Keratinocyte (primary cell): ENCODE results near the gene GPR137. TPM values are rescaled to one million over a fixed set of nuclear protein-coding genes. Genes with fewer than 3 reads are reported as not detected.
A peak's percentile ranks its signal among the peaks of the same experiment; 100 is the strongest.

ENCODE experiments used
- DNase-seq: peaks from one replicate; pipeline ENCODE4 v3.0.0-alpha.2; 2011; ENCODE audit warnings: low read depth, missing footprints, low spot score
- FAIRE-seq: peaks from 2 replicates; lab custom pipeline; 2011; peaks lifted over from hg19 to GRCh38; lab: Jason Lieb, UNC
- H2AFZ ChIP-seq: 2 replicates; pipeline ENCODE4 v1.6.0; 2012; ENCODE audit warnings: low read length, control low read depth, inconsistent platforms; ENCODE audit not compliant: control insufficient read depth
- H3K27ac ChIP-seq: 2 replicates; pipeline ENCODE4 v1.5.1; 2011; ENCODE audit warnings: low read length; ENCODE audit not compliant: control insufficient read depth, insufficient read depth
- H3K27me3 ChIP-seq: 3 replicates; pipeline ENCODE4 v1.6.0; 2011; ENCODE audit warnings: low read length; ENCODE audit not compliant: control insufficient read depth, insufficient read depth; ENCODE audit errors: extremely low read depth
- H3K36me3 ChIP-seq, 2 experiments: 2 replicates in 1 of 2; 3 replicates in 1 of 2; pipeline ENCODE4 v1.5.1; 2011; ENCODE audit warnings: low read length in 2 of 2, mild to moderate bottlenecking in 1 of 2; ENCODE audit not compliant: control insufficient read depth in 2 of 2, insufficient read depth in 2 of 2; ENCODE audit errors: extremely low read depth in 1 of 2
- H3K4me1 ChIP-seq: 3 replicates; pipeline ENCODE4 v1.5.1; 2011; ENCODE audit warnings: low read length; ENCODE audit not compliant: control insufficient read depth, insufficient read depth; ENCODE audit errors: extremely low read depth
- H3K4me2 ChIP-seq: 3 replicates; pipeline ENCODE4 v1.6.0; 2011; ENCODE audit warnings: low read depth, low read length; ENCODE audit not compliant: control insufficient read depth, insufficient read depth; ENCODE audit errors: extremely low read depth
- H3K4me3 ChIP-seq, 3 experiments: fragments of 200-600 bp in 1 of 3; sonication (generic) in 1 of 3; 2 replicates in 2 of 3; 3 replicates in 1 of 3; pipeline ENCODE4 v1.5.1; 2011 to 2016; ENCODE audit warnings: low read length in 3 of 3, mild to moderate bottlenecking in 3 of 3, control low read depth in 2 of 3, inconsistent platforms in 1 of 3, low read depth in 1 of 3, mixed read lengths in 1 of 3, mixed run types in 1 of 3, moderate library complexity in 1 of 3; ENCODE audit not compliant: control insufficient read depth in 2 of 3, insufficient read depth in 2 of 3; ENCODE audit errors: extremely low read depth in 1 of 3
- H3K79me2 ChIP-seq: 2 replicates; pipeline ENCODE4 v1.6.0; 2012; ENCODE audit warnings: low read length; ENCODE audit not compliant: control insufficient read depth, insufficient read depth
- H3K9ac ChIP-seq: 3 replicates; pipeline ENCODE4 v1.6.0; 2011; ENCODE audit warnings: low read length; ENCODE audit not compliant: control insufficient read depth, insufficient read depth; ENCODE audit errors: extremely low read depth
- H3K9me1 ChIP-seq: 3 replicates; pipeline ENCODE4 v1.6.0; 2011; ENCODE audit warnings: low read length; ENCODE audit not compliant: control insufficient read depth, insufficient read depth; ENCODE audit errors: extremely low read depth
- H3K9me3 ChIP-seq: 2 replicates; pipeline ENCODE4 v1.5.1; 2012; ENCODE audit warnings: low read depth, low read length; ENCODE audit not compliant: control insufficient read depth
- H4K20me1 ChIP-seq: 3 replicates; pipeline ENCODE4 v1.6.0; 2011; ENCODE audit warnings: low read length; ENCODE audit not compliant: control insufficient read depth, insufficient read depth; ENCODE audit errors: extremely low read depth
- CTCF ChIP-seq, 3 experiments: IDR thresholded peaks in 1 of 3; conservative IDR thresholded peaks in 1 of 3; optimal IDR thresholded peaks in 1 of 3; 2 replicates in 2 of 3; 3 replicates in 1 of 3; pipeline versions ENCODE3 to v1.5.1; 2011; ENCODE audit warnings: low read length in 3 of 3, mild to moderate bottlenecking in 3 of 3, moderate library complexity in 2 of 3, control low read depth in 1 of 3, inconsistent platforms in 1 of 3; ENCODE audit not compliant: insufficient read depth in 2 of 3; ENCODE audit errors: extremely low read depth in 1 of 3
- EZH2 ChIP-seq: IDR thresholded peaks from one replicate; pipeline ENCODE4 v1.6.1; 2012; ENCODE audit warnings: inconsistent platforms, mild to moderate bottlenecking, low read length, moderate library complexity
- dilution Hi-C: fragments of 300-500 bp; cut with MboI; formaldehyde crosslinking; loops from one replicate; pipeline ENCODE4 v1.7.0; 2020; ENCODE audit warnings: low sequenced_read_pairs; ENCODE audit not compliant: extremely low pct_ligation_motif_present
- polyA plus RNA-seq, 5 experiments: library from polyadenylated mRNA; depleted of rRNA in 3 of 5; stranded (reverse) in 3 of 5; stranded (forward) in 1 of 5; unstranded in 1 of 5; fragments of >200 nt; gene quantifications; 1 replicate in 1 of 5; 2 replicates in 3 of 5; 3 replicates in 1 of 5; pipeline versions ENCODE4 v1.2.1 to v1.2.3, GENCODE V29; 2011 to 2012; ENCODE audit warnings: missing spikeins in 2 of 5, low read depth in 1 of 5, low replicate concordance in 1 of 5

Gene GPR137
- polyA plus RNA-seq, 1 donor (not counting 4 experiments of a cell fraction or from before 2014, with no cell fraction given) = 6.6 TPM

DNA sequence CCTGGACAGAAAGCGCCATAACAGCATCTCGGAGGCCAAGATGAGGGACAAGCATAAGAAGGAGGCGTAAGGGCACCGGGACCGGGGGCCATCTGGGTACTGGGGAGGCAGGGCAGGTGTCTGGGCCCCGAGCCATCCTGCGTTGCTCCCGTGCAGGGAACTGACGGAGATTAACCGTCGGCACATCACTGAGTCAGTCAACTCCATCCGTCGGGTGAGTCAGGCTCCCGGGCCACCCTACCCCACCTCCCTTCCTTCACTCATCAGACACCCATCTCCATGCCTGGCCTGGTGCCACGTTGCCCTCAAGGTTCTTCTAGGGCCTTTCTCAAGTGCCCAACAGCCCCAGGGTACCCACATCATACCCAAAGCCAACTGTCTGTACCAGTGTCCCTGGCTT is 19.3 kb upstream of the GPR137 start:
- DNase-seq = no peak
- Histone ChIP-seq H3K4me1 (peaks cover 57% of the 10 kb centered on the region), H4K20me1 (no peaks in the 10 kb centered on the region), H3K9me1 (no peaks in the 10 kb centered on the region), H3K9me3 (no peaks in the 10 kb centered on the region), H2AFZ (no peak overlapping the region), H3K4me2 (no peak overlapping the region), H3K27me3 (no peaks in the 10 kb centered on the region), H3K4me3 (no peak overlapping the region), H3K79me2 (no peaks in the 10 kb centered on the region), H3K27ac (no peak overlapping the region), H3K36me3 (peaks cover 34 to 59% of the 10 kb centered on the region in 2 experiments), H3K9ac (no peak overlapping the region)
- TF ChIP-seq EZH2 = no peak
- TF ChIP-seq CTCF (optimal IDR thresholded peaks at IDR 0.05 in 1 of 3, IDR thresholded peaks at IDR 0.05 in 1 of 3, conservative IDR thresholded peaks at IDR 0.05 in 1 of 3; ENCODE audit: extremely low read depth in 1 of 3, insufficient read depth in 2 of 3, low read length in 3 of 3) = no peak
- dilution Hi-C loops = no loop called here
- FAIRE-seq = no peak

DNA sequence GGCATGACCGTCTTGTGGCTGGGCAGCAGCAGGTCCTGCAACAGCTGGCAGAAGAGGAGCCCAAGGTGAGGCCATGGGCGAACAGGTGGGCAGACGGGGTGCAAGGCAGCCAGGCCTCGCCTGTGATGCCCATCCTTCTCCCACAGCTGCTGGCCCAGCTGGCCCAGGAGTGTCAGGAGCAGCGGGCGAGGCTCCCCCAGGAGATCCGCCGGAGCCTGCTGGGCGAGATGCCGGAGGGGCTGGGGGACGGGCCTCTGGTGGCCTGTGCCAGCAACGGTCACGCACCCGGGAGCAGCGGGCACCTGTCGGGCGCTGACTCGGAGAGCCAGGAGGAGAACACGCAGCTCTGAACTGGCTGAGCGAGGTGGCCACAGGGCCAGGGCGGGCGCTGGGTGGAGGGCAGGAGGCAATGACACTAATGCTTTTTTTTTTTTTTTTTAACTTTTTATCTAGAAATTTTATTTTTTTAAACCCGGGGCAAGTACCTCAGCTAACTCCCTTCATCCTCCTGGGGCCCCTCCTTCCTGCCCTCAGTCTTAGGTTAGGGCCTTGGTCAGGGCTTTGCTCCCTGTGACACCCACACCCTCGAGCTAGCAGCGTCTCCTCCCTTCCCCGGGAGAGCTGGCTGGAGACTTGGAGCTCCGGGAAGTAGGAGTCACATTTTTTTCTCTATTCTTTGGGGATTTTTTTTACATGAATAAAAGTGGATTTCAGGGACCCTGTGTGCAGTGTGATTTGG is 18.3 kb upstream of the GPR137 start:
- no peak for DNase-seq
- no peak overlapping the region for H3K4me3 ChIP-seq

More for the DNA sequence above, 18.3 kb upstream of the GPR137 start:
- no peak for FAIRE-seq
- no peak overlapping the region for H2AFZ ChIP-seq
- TF ChIP-seq CTCF (optimal IDR thresholded peaks at IDR 0.05 in 1 of 3, IDR thresholded peaks at IDR 0.05 in 1 of 3, conservative IDR thresholded peaks at IDR 0.05 in 1 of 3; ENCODE audit: extremely low read depth in 1 of 3, insufficient read depth in 2 of 3, low read length in 3 of 3) (no peak), EZH2 (no peak)
- H3K9me1 ChIP-seq = no peaks in the 10 kb centered on the region
- H3K9ac ChIP-seq = no peak overlapping the region
- H3K36me3 ChIP-seq = peaks cover 28 to 51% of the 10 kb centered on the region in 2 experiments
- no peaks in the 10 kb centered on the region for H3K79me2 ChIP-seq
- H3K27ac ChIP-seq = peak overlapping the region; percentile 78
- H3K9me3 ChIP-seq = no peaks in the 10 kb centered on the region
- H3K27me3 ChIP-seq = no peaks in the 10 kb centered on the region
- dilution Hi-C loops = no loop called here
- H4K20me1 ChIP-seq = no peaks in the 10 kb centered on the region
- no peak overlapping the region for H3K4me2 ChIP-seq
- peaks cover 64% of the 10 kb centered on the region for H3K4me1 ChIP-seq
